ENCODE data around the gene MTMR2.

- no peak for TF ChIP-seq EZH2 (IDR thresholded peaks at IDR 0.05; ENCODE audit: borderline replicate concordance, insufficient read depth, low read depth, low read length, poor library complexity, severe bottlenecking)
- TF ChIP-seq, protein P1, sequence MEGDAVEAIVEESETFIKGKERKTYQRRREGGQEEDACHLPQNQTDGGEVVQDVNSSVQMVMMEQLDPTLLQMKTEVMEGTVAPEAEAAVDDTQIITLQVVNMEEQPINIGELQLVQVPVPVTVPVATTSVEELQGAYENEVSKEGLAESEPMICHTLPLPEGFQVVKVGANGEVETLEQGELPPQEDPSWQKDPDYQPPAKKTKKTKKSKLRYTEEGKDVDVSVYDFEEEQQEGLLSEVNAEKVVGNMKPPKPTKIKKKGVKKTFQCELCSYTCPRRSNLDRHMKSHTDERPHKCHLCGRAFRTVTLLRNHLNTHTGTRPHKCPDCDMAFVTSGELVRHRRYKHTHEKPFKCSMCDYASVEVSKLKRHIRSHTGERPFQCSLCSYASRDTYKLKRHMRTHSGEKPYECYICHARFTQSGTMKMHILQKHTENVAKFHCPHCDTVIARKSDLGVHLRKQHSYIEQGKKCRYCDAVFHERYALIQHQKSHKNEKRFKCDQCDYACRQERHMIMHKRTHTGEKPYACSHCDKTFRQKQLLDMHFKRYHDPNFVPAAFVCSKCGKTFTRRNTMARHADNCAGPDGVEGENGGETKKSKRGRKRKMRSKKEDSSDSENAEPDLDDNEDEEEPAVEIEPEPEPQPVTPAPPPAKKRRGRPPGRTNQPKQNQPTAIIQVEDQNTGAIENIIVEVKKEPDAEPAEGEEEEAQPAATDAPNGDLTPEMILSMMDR (IDR thresholded peaks at IDR 0.05), result no peak
These were observed 35.5 kb downstream of the MTMR2 start for GRCh38 chr11:95888439-95888838.

Data from B cell (primary cell).